ENCODE measurements around the gene MYLK3.
"Not testable (repeated sequence)": the region's sequence is repeated elsewhere in the genome, so short reads cannot be mapped to it uniquely, and the experiment has no call there.

MYLK3 gene

GRCh38 chr16:46689365-46690280, 58.5 kb downstream of the MYLK3 start, which contains the start of gene ORC6:
ORC6 (plus strand) TSS chr16:46689659; CDS start chr16:46689706, 47 bp downstream.
- peak; percentile 96 for DNase-seq

GRCh38 chr16:46688654-46689364, 59.3 kb downstream of the MYLK3 start, which contains the start of gene VPS35:
VPS35 (minus strand) TSS chr16:46689178; CDS start chr16:46689133, 45 bp downstream.
- peak; percentile 99 for DNase-seq

GRCh38 chr16:46688101-46688653, 60.0 kb downstream of the MYLK3 start:
- DNase-seq, result no peak

- no peak for DNase-seq
Measured at GRCh38 chr16:46687486-46687885, 60.7 kb downstream of the MYLK3 start.

- no peak for DNase-seq
Measured at GRCh38 chr16:46686815-46687473, 61.2 kb downstream of the MYLK3 start.

- not testable (repeated sequence) for DNase-seq
Measured at GRCh38 chr16:46681867-46682266, 66.3 kb downstream of the MYLK3 start.

GRCh38 chr16:46677943-46678342, 70.2 kb downstream of the MYLK3 start:
- not testable (repeated sequence) for DNase-seq

GRCh38 chr16:46673320-46674013, 74.7 kb downstream of the MYLK3 start:
- DNase-seq, result peak; percentile 61

GRCh38 chr16:46662123-46662522, 86.0 kb downstream of the MYLK3 start:
- no peak for DNase-seq

GRCh38 chr16:46658925-46659324, 89.2 kb downstream of the MYLK3 start:
- peak; percentile 30 for DNase-seq
